GM12873 (cell line): ENCODE measurements around the gene CREB5.

Experiments
- TF ChIP-seq, protein P1 (sequence below): IDR thresholded peaks from 2 replicates; pipeline ENCODE4 v1.5.1; 2012; ENCODE audit warnings: low read depth, mild to moderate bottlenecking, moderate library complexity, low read length, control low read depth; ENCODE audit not compliant: insufficient read depth; ENCODE audit errors: missing control alignments

CREB5 gene

GRCh38 chr7:28435152-28435551 is 22.8 kb downstream of the CREB5 start:
- TF ChIP-seq, protein P1, sequence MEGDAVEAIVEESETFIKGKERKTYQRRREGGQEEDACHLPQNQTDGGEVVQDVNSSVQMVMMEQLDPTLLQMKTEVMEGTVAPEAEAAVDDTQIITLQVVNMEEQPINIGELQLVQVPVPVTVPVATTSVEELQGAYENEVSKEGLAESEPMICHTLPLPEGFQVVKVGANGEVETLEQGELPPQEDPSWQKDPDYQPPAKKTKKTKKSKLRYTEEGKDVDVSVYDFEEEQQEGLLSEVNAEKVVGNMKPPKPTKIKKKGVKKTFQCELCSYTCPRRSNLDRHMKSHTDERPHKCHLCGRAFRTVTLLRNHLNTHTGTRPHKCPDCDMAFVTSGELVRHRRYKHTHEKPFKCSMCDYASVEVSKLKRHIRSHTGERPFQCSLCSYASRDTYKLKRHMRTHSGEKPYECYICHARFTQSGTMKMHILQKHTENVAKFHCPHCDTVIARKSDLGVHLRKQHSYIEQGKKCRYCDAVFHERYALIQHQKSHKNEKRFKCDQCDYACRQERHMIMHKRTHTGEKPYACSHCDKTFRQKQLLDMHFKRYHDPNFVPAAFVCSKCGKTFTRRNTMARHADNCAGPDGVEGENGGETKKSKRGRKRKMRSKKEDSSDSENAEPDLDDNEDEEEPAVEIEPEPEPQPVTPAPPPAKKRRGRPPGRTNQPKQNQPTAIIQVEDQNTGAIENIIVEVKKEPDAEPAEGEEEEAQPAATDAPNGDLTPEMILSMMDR, result no peak

GRCh38 chr7:28435732-28436378 is 23.5 kb downstream of the CREB5 start:
- TF ChIP-seq, protein P1, result no peak

DNA sequence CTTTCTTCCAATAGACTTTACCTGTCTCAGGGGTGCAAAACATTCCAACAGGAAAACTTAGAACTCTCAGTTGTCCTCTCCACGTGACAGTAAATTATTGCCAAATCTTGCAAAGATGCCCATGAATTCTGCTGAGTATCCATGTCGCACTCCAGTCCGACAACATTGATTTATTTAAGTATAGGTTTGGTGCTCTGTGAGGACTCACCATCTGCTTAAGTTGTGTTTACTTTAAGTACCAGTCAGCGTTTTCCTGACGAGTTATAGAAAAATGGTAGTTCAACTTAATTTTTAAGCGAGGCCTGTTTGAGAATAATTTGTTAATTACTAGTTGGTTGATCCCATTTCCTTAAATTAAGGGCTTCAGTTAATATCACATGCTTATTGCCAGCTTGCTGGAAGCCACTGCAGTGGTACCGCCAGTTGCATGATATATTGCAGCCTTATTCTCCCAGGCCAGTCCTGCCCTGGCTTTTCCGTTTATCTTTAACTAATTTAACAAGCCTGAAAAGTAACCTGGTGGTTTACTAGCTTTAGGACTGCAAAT is 27.8 kb downstream of the CREB5 start:
- TF ChIP-seq, protein P1, result no peak

GRCh38 chr7:28442540-28443420 is 30.5 kb downstream of the CREB5 start:
- TF ChIP-seq, protein P1, result no peak

DNA sequence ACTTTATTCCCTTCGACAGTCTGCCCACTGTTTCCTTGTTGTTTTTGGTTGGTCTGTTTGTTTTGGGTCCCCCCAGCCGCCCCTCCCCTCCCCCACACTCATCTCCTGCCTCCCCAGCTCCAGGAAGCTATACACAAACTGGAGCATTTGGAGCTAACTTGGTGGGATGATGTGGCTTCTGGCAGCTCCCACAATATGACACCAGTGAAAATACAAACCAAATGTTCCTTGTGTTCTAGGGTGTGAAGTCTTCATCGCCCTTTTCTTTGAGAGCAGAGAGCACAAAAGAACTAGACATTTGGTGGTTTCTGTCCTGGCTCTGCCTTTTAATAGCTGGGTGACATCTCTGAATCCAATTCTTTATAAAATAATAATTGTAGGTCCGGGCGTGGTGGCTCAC is 33.8 kb downstream of the CREB5 start:
- TF ChIP-seq, protein P1, result no peak

DNA sequence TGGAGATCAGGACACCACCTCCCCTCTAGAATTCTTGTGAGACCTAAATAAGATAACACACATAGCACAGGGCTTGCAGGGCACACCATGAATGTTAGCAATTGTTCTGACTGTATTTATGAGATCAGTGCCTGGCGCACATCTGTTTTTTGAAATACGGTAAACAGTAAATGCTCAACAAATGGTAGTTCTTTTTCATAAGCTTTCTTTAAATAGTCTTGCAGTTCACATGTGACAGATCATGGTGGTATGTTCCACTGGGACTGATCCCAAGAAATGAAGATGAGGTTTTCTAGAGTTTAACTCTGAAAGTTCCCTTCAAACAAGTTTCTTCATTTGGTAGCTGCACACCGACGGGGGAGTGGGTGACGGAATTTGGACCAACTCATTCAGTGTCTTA is 34.8 kb downstream of the CREB5 start:
- TF ChIP-seq, protein P1, result no peak

DNA sequence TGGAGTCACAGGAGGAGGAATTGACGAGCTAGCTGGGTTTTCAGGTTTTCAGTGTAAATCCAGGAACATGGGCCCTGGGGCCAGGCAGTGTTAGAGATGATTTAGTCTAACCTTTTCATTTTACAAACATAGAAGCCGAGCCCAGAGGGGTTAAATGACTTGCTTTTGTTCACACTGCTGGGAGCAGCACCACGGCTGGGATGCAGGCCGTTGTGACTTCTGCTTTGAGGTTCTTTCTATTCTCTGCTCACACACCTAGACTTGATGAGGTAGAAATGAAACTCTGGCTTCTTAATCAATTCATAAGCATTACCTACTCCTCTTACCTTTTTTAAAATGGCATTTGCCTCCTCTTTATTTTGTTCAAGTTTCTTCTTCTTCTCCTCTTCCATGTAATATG is 36.4 kb downstream of the CREB5 start:
- TF ChIP-seq, protein P1, result no peak
